Measurements from ENCODE around the gene FLRT1.

The FLRT1 gene

GRCh38 chr11:64029773-64030172 lies 6.0 kb upstream of the FLRT1 start:
- Histone ChIP-seq H4K20me1 (ENCODE audit: insufficient read depth, low read length) (no peaks in the 10 kb centered on the region), H3K4me1 (ENCODE audit: low read length) (no peaks in the 10 kb centered on the region), H3K27ac (ENCODE audit: low read length) (no peak overlapping the region), H3K27me3 (replicated peaks; ENCODE audit: insufficient read depth, low read length) (peaks cover 3% of the 10 kb centered on the region; the same call in 1 of the 2 replicates), H3K36me3 (replicated peaks; ENCODE audit: insufficient read depth, low read length) (no peaks in the 10 kb centered on the region), H3K9me3 (replicated peaks; ENCODE audit: insufficient read depth, low read length) (no peaks in the 10 kb centered on the region), H3K9me2 (replicated peaks; ENCODE audit: insufficient read depth, low read length) (no peaks in the 10 kb centered on the region), H2AFZ (ENCODE audit: low read length) (no peak overlapping the region), H3F3A (ENCODE audit: insufficient read depth, low read length) (no peaks in the 10 kb centered on the region), H3K4me3 (ENCODE audit: low read length) (no peak overlapping the region), H3K9ac (ENCODE audit: low read length) (no peak overlapping the region), H3K79me2 (ENCODE audit: low read length) (no peaks in the 10 kb centered on the region), H3K4me2 (ENCODE audit: low read depth, low read length) (no peak overlapping the region)
- TF ChIP-seq EZH2 (optimal IDR thresholded peaks at IDR 0.05; ENCODE audit: low read depth, low read length) (no peak), EZH2phosphoT487 (IDR thresholded peaks at IDR 0.05; ENCODE audit: low read length) (no peak), CTCF (IDR thresholded peaks at IDR 0.05; ENCODE audit: low read length) (no peak)
- DNase-seq: no peak

- H2AFZ ChIP-seq (ENCODE audit: low read length): no peak overlapping the region
- H3K79me2 ChIP-seq (ENCODE audit: low read length): no peaks in the 10 kb centered on the region
- no peak overlapping the region for H3K4me2 ChIP-seq (ENCODE audit: low read depth, low read length)
- H3F3A ChIP-seq (ENCODE audit: insufficient read depth, low read length): no peaks in the 10 kb centered on the region
- H3K9ac ChIP-seq (ENCODE audit: low read length): no peak overlapping the region
- no peaks in the 10 kb centered on the region for H3K9me3 ChIP-seq (replicated peaks; ENCODE audit: insufficient read depth, low read length)
- no peak overlapping the region for H3K27ac ChIP-seq (ENCODE audit: low read length)
- no peak for TF ChIP-seq EZH2 (optimal IDR thresholded peaks at IDR 0.05; ENCODE audit: low read depth, low read length)
- TF ChIP-seq EZH2phosphoT487 (IDR thresholded peaks at IDR 0.05; ENCODE audit: low read length): no peak
- no peak for TF ChIP-seq CTCF (IDR thresholded peaks at IDR 0.05; ENCODE audit: low read length)
- H3K36me3 ChIP-seq (replicated peaks; ENCODE audit: insufficient read depth, low read length): no peaks in the 10 kb centered on the region
- H3K9me2 ChIP-seq (replicated peaks; ENCODE audit: insufficient read depth, low read length): no peaks in the 10 kb centered on the region
- no peak overlapping the region for H3K4me3 ChIP-seq (ENCODE audit: low read length)
- peaks cover 9% of the 10 kb centered on the region for H3K27me3 ChIP-seq (replicated peaks; ENCODE audit: insufficient read depth, low read length)
- DNase-seq: no peak
- H3K4me1 ChIP-seq (ENCODE audit: low read length): no peaks in the 10 kb centered on the region
- no peaks in the 10 kb centered on the region for H4K20me1 ChIP-seq (ENCODE audit: insufficient read depth, low read length)
Measured at GRCh38 chr11:64031001-64031400, 4.7 kb upstream of the FLRT1 start.

- no peaks in the 10 kb centered on the region for H3K9me3 ChIP-seq (replicated peaks; ENCODE audit: insufficient read depth, low read length)
- no peak overlapping the region for H3K4me3 ChIP-seq (ENCODE audit: low read length)
- H2AFZ ChIP-seq (ENCODE audit: low read length): no peak overlapping the region
- peaks cover 20% of the 10 kb centered on the region for H3K27me3 ChIP-seq (replicated peaks; ENCODE audit: insufficient read depth, low read length)
- no peaks in the 10 kb centered on the region for H3K9me2 ChIP-seq (replicated peaks; ENCODE audit: insufficient read depth, low read length)
- no peaks in the 10 kb centered on the region for H3K4me1 ChIP-seq (ENCODE audit: low read length)
- H4K20me1 ChIP-seq (ENCODE audit: insufficient read depth, low read length): no peaks in the 10 kb centered on the region
- no peaks in the 10 kb centered on the region for H3K36me3 ChIP-seq (replicated peaks; ENCODE audit: insufficient read depth, low read length)
- H3K79me2 ChIP-seq (ENCODE audit: low read length): no peaks in the 10 kb centered on the region
- no peak overlapping the region for H3K9ac ChIP-seq (ENCODE audit: low read length)
- H3F3A ChIP-seq (ENCODE audit: insufficient read depth, low read length): no peaks in the 10 kb centered on the region
- H3K4me2 ChIP-seq (ENCODE audit: low read depth, low read length): no peak overlapping the region
- no peak for DNase-seq
- no peak overlapping the region for H3K27ac ChIP-seq (ENCODE audit: low read length)
- no peak for TF ChIP-seq CTCF (IDR thresholded peaks at IDR 0.05; ENCODE audit: low read length)
- TF ChIP-seq EZH2 (optimal IDR thresholded peaks at IDR 0.05; ENCODE audit: low read depth, low read length): no peak
- no peak for TF ChIP-seq EZH2phosphoT487 (IDR thresholded peaks at IDR 0.05; ENCODE audit: low read length)
Measured at GRCh38 chr11:64032050-64032449, 3.7 kb upstream of the FLRT1 start.
